ENCODE measurements around the gene PRXL2B. TPM values are rescaled to one million over a fixed set of nuclear protein-coding genes. Genes with fewer than 3 reads are reported as not detected.

PRXL2B gene
- total and polyA plus RNA-seq, 10 of the 15 experiments (the other 5 are each of a cell fraction or from before 2014, with no cell fraction given) = 0.44 to 5.6 (median 4.0) TPM

DNA sequence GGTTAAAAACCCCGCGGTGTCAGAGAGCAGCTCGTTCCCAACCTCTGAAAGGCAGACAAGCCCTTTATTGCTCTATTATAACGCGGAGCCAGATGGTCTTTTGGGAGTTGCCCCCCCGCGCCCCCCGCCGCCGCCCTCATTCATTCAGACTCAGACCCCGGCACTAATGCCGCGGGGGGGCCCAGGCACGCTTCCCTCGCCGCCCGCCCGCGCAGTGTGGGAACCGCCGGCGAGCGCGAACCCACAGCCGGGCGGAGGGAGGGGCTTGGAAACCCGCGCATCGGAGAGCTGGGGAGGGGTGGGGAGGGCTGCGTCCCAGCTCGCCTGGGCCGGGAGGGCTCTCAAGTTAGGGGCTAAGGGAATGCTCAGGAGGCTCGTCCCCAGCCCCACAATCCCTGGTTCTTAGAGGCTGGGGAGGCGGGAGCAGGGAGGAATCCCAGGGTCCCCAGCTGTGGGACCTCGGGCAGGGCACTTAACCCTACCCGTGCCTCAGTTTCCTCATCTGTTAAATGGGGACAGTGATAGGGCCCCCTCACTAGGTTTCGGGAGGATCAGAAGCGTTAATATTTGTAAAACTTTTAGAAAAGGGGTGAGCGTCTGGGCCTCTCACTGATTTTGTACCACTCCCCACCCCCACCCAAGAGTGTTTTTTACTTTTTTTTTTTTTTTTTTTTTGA is 45.6 kb upstream of the PRXL2B start:
- H3K79me2 ChIP-seq (ENCODE audit: control insufficient read depth, insufficient read depth, low read length) = no peaks in the 10 kb centered on the region
- in situ Hi-C loops (cut with MboI) = no loop called here
- no peaks in the 10 kb centered on the region for H4K20me1 ChIP-seq (ENCODE audit: control insufficient read depth, insufficient read depth)
- no peak overlapping the region for H3K4me3 ChIP-seq
- H3K27me3 ChIP-seq (replicated peaks in 1 of 2; ENCODE audit: control insufficient read depth in 2 of 2, insufficient read depth in 2 of 2, low read length in 1 of 2) = no peaks in the 10 kb centered on the region; a peak in 1 of 4 replicates
- H3K9me3 ChIP-seq (replicated peaks; ENCODE audit: control insufficient read depth, insufficient read depth, low read length) = no peaks in the 10 kb centered on the region
- intact Hi-C loops (cut with micrococcal nuclease; ENCODE audit: unreplicated experiment) = loop anchor here (10.0 kb wide), 1 partner anchor 236 kb away; no protein-coding TSS in a partner anchor
- H2AFZ ChIP-seq (ENCODE audit: control insufficient read depth, low read depth, low read length) = no peak overlapping the region
- ChIA-PET CTCF (interaction anchor here (0.8 kb wide), 1 partner anchor 14 kb away, joined by 3 read pairs; the partner anchor contains the start of gene PANK4), SMC1A (ENCODE audit: uncharacterized antibody, unreplicated experiment) (no interaction called here), POLR2A (interaction anchor here (1.3 kb wide), 1 partner anchor 15 kb away, joined by 5 read pairs; the partner anchor contains the start of gene PANK4), RAD21 (ENCODE audit: unreplicated experiment) (interaction anchor here (1.2 kb wide), 1 partner anchor 15 kb away, joined by 4 read pairs; the partner anchor contains the start of gene PANK4)
- peaks cover 7% of the 10 kb centered on the region; the same call in 1 of the 2 replicates for H3K4me1 ChIP-seq (ENCODE audit: control insufficient read depth, insufficient read depth, low read length)
- WGBS (ENCODE audit: insufficient coverage, insufficient replicate concordance, low lambda C conversion rate, missing lambda C conversion rate) = 19% methylated on average over 17 of the region's 39 CpGs
- H3K27ac ChIP-seq (ENCODE audit: control insufficient read depth, insufficient read depth) = no peak overlapping the region
- BruUV-seq (replicated peaks) = no TSS peak
- ATAC-seq = no peak
- no peak for DNase-seq (ENCODE audit: low read depth, low spot score)
- H3K36me3 ChIP-seq (ENCODE audit: control insufficient read depth in 2 of 2, insufficient read depth in 2 of 2, low read length in 1 of 2) = no peaks in the 10 kb centered on the region
- H3K9ac ChIP-seq (ENCODE audit: control insufficient read depth, insufficient read depth, low read length) = no peak overlapping the region
- H3K4me2 ChIP-seq (ENCODE audit: control insufficient read depth, insufficient read depth) = peak overlapping the region; percentile 33; the same call in 1 of the 2 replicates
- FAIRE-seq = no peak
- TF ChIP-seq, protein P1, sequence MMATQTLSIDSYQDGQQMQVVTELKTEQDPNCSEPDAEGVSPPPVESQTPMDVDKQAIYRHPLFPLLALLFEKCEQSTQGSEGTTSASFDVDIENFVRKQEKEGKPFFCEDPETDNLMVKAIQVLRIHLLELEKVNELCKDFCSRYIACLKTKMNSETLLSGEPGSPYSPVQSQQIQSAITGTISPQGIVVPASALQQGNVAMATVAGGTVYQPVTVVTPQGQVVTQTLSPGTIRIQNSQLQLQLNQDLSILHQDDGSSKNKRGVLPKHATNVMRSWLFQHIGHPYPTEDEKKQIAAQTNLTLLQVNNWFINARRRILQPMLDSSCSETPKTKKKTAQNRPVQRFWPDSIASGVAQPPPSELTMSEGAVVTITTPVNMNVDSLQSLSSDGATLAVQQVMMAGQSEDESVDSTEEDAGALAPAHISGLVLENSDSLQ (IDR thresholded peaks at IDR 0.05) = no peak
- TF ChIP-seq MYB (IDR thresholded peaks at IDR 0.05; ENCODE audit: borderline replicate concordance, low read depth, low read length) = no peak
- TF ChIP-seq CHD1 (IDR thresholded peaks at IDR 0.05; ENCODE audit: low read depth, low read length) = no peak
- TF ChIP-seq ASH2L (IDR thresholded peaks at IDR 0.05; ENCODE audit: borderline replicate concordance, low read depth) = no peak
- no peak for TF ChIP-seq EZH2 (IDR thresholded peaks at IDR 0.05; ENCODE audit: borderline replicate concordance, control insufficient read depth, low read depth, low read length)
- TF ChIP-seq, protein P2, sequence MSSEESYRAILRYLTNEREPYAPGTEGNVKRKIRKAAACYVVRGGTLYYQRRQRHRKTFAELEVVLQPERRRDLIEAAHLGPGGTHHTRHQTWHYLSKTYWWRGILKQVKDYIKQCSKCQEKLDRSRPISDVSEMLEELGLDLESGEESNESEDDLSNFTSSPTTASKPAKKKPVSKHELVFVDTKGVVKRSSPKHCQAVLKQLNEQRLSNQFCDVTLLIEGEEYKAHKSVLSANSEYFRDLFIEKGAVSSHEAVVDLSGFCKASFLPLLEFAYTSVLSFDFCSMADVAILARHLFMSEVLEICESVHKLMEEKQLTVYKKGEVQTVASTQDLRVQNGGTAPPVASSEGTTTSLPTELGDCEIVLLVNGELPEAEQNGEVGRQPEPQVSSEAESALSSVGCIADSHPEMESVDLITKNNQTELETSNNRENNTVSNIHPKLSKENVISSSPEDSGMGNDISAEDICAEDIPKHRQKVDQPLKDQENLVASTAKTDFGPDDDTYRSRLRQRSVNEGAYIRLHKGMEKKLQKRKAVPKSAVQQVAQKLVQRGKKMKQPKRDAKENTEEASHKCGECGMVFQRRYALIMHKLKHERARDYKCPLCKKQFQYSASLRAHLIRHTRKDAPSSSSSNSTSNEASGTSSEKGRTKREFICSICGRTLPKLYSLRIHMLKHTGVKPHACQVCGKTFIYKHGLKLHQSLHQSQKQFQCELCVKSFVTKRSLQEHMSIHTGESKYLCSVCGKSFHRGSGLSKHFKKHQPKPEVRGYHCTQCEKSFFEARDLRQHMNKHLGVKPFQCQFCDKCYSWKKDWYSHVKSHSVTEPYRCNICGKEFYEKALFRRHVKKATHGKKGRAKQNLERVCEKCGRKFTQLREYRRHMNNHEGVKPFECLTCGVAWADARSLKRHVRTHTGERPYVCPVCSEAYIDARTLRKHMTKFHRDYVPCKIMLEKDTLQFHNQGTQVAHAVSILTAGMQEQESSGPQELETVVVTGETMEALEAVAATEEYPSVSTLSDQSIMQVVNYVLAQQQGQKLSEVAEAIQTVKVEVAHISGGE (CRISPR knock-in tag; IDR thresholded peaks at IDR 0.05) = no peak
- TF ChIP-seq, protein P3, sequence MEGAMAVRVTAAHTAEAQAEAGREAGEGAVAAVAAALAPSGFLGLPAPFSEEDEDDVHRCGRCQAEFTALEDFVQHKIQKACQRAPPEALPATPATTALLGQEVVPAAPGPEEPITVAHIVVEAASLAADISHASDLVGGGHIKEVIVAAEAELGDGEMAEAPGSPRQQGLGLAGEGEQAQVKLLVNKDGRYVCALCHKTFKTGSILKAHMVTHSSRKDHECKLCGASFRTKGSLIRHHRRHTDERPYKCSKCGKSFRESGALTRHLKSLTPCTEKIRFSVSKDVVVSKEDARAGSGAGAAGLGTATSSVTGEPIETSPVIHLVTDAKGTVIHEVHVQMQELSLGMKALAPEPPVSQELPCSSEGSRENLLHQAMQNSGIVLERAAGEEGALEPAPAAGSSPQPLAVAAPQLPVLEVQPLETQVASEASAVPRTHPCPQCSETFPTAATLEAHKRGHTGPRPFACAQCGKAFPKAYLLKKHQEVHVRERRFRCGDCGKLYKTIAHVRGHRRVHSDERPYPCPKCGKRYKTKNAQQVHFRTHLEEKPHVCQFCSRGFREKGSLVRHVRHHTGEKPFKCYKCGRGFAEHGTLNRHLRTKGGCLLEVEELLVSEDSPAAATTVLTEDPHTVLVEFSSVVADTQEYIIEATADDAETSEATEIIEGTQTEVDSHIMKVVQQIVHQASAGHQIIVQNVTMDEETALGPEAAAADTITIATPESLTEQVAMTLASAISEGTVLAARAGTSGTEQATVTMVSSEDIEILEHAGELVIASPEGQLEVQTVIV (IDR thresholded peaks at IDR 0.05; ENCODE audit: borderline replicate concordance, partially characterized antibody) = no peak
- TF ChIP-seq MTA2 (IDR thresholded peaks at IDR 0.05; ENCODE audit: low read depth) = no peak
- no peak for TF ChIP-seq KAT2A (conservative IDR thresholded peaks at IDR 0.05; ENCODE audit: control insufficient read depth, low read depth, low read length)
- TF ChIP-seq CEBPB (IDR thresholded peaks at IDR 0.05; ENCODE audit: borderline replicate concordance in 1 of 2, low read depth in 2 of 2, low read length in 2 of 2) = no peak
- no peak for TF ChIP-seq MYC (IDR thresholded peaks at IDR 0.05; ENCODE audit: insufficient read depth, insufficient read length, insufficient replicate concordance, low read length, severe bottlenecking)
- TF ChIP-seq SIX5 (IDR thresholded peaks at IDR 0.05; ENCODE audit: low read depth, low read length, severe bottlenecking) = no peak
- TF ChIP-seq IRF4 (IDR thresholded peaks at IDR 0.05; ENCODE audit: low read depth, low read length) = no peak
- TF ChIP-seq NR2C2 (IDR thresholded peaks at IDR 0.05; ENCODE audit: borderline replicate concordance, control insufficient read depth, insufficient read length, low read depth) = no peak

Measured in GM12878 (cell line).